Progenitor cell of endocrine pancreas (in vitro differentiated cells): ENCODE measurements around the gene PRR23C. TPM values are rescaled to one million over a fixed set of nuclear protein-coding genes. Genes with fewer than 3 reads are reported as not detected.

Source experiments
- DNase-seq: peaks from one replicate; pipeline ENCODE4 v3.0.0; 2021; ENCODE audit warnings: low spot score; ENCODE audit not compliant: unreplicated experiment
- H3K27ac Mint-ChIP-seq: 2 replicates; pipeline ENCODE4 v1.8.0; 2021; ENCODE audit warnings: mild to moderate bottlenecking, moderate library complexity, mixed read lengths
- H3K27me3 Mint-ChIP-seq: 2 replicates; pipeline ENCODE4 v1.8.0; 2021; ENCODE audit warnings: mixed read lengths
- H3K36me3 Mint-ChIP-seq: 2 replicates; pipeline ENCODE4 v1.8.0; 2022; ENCODE audit warnings: mixed read lengths; ENCODE audit not compliant: insufficient read depth
- H3K4me1 Mint-ChIP-seq: 2 replicates; pipeline ENCODE4 v1.8.0; 2021; ENCODE audit warnings: low read depth, mixed read lengths
- H3K4me3 Mint-ChIP-seq: 2 replicates; pipeline ENCODE4 v1.8.0; 2021; ENCODE audit warnings: low read depth, mild to moderate bottlenecking, moderate library complexity, mixed read lengths
- H3K9me3 Mint-ChIP-seq: 2 replicates; pipeline ENCODE4 v1.8.0; 2021; ENCODE audit warnings: low read depth, mixed read lengths
- CTCF ChIP-seq: fragments of 200-600 bp; sonication (generic); IDR thresholded peaks from one replicate; pipeline ENCODE4 v1.5.0; 2021; ENCODE audit warnings: antibody characterized with exemption, mild to moderate bottlenecking; ENCODE audit not compliant: unreplicated experiment
- total RNA-seq: library from RNA; stranded (reverse); gene quantifications from 2 replicates; pipeline ENCODE4 v1.2.1, GENCODE V29; 2021

Gene PRR23C
- total RNA-seq, 1 donor from 2014 or later, result not detected

GRCh38 chr3:139074565-139075115, 29.9 kb upstream of the PRR23C start:
- H3K4me1 Mint-ChIP-seq, result no peaks in the 10 kb centered on the region
- no peak for TF ChIP-seq CTCF
- H3K27me3 Mint-ChIP-seq, result peaks cover 9% of the 10 kb centered on the region

GRCh38 chr3:139062918-139063317, 18.2 kb upstream of the PRR23C start:
- no peak overlapping the region for H3K27ac Mint-ChIP-seq

More at GRCh38 chr3:139074565-139075115, 29.9 kb upstream of the PRR23C start:
- Mint-ChIP-seq H3K4me3 (no peak overlapping the region), H3K27ac (no peak overlapping the region), H3K9me3 (peaks cover 17% of the 10 kb centered on the region), H3K36me3 (no peaks in the 10 kb centered on the region)
- DNase-seq, result no peak

GRCh38 chr3:139052802-139053600, 8.3 kb upstream of the PRR23C start:
- TF ChIP-seq CTCF, result no peak
- no peak for DNase-seq
- peaks cover 19% of the 10 kb centered on the region for H3K9me3 Mint-ChIP-seq

More at GRCh38 chr3:139062918-139063317, 18.2 kb upstream of the PRR23C start:
- no peaks in the 10 kb centered on the region for H3K36me3 Mint-ChIP-seq
- H3K4me3 Mint-ChIP-seq, result no peak overlapping the region
- DNase-seq, result no peak
- no peaks in the 10 kb centered on the region for H3K4me1 Mint-ChIP-seq
- no peak for TF ChIP-seq CTCF
- H3K27me3 Mint-ChIP-seq, result peaks cover 11% of the 10 kb centered on the region
- no peaks in the 10 kb centered on the region for H3K9me3 Mint-ChIP-seq

GRCh38 chr3:139043554-139044365, 932 bp downstream of the PRR23C start:
- H3K27me3 Mint-ChIP-seq, result no peaks in the 10 kb centered on the region
- H3K4me3 Mint-ChIP-seq, result no peak overlapping the region
- H3K27ac Mint-ChIP-seq, result no peak overlapping the region
- H3K4me1 Mint-ChIP-seq, result no peaks in the 10 kb centered on the region
- no peaks in the 10 kb centered on the region for H3K36me3 Mint-ChIP-seq
- DNase-seq, result no peak
- TF ChIP-seq CTCF, result no peak
- peaks cover 13% of the 10 kb centered on the region for H3K9me3 Mint-ChIP-seq

More at GRCh38 chr3:139052802-139053600, 8.3 kb upstream of the PRR23C start:
- no peaks in the 10 kb centered on the region for H3K36me3 Mint-ChIP-seq
- H3K4me3 Mint-ChIP-seq, result no peak overlapping the region
- peaks cover 8% of the 10 kb centered on the region for H3K27me3 Mint-ChIP-seq
- H3K4me1 Mint-ChIP-seq, result no peaks in the 10 kb centered on the region
- H3K27ac Mint-ChIP-seq, result no peak overlapping the region

GRCh38 chr3:139037478-139037877, 7.2 kb downstream of the PRR23C start:
- H3K4me1 Mint-ChIP-seq, result no peaks in the 10 kb centered on the region
- no peak overlapping the region for H3K4me3 Mint-ChIP-seq
- H3K9me3 Mint-ChIP-seq, result no peaks in the 10 kb centered on the region
- peaks cover 18% of the 10 kb centered on the region for H3K27me3 Mint-ChIP-seq
- DNase-seq, result no peak
- TF ChIP-seq CTCF, result no peak
- H3K36me3 Mint-ChIP-seq, result no peaks in the 10 kb centered on the region
- H3K27ac Mint-ChIP-seq, result no peak overlapping the region
